Adrenal gland (tissue), 5 donors: Measurements from ENCODE around the gene ABRAXAS1.
"Not testable (repeated sequence)": the region's sequence is repeated elsewhere in the genome, so short reads cannot be mapped to it uniquely, and the experiment has no call there.

Source experiments
- POLR2A ChIP-seq, 2 donors: fragments of 450-650 bp; IDR thresholded peaks; one replicate each; pipeline ENCODE4 v1.6.1; 2017; ENCODE audit warnings: antibody characterized with exemption in 2 of 2, mild to moderate bottlenecking in 2 of 2, moderate library complexity in 1 of 2
- TF ChIP-seq, protein P1 (sequence below), 6 experiments: fragments of 450-650 bp in 4 of 6; fragments of 200-600 bp in 2 of 6; sonication (generic) in 1 of 6; IDR thresholded peaks; 1 replicate in 5 of 6; 2 replicates in 1 of 6; pipeline versions ENCODE4 v1.5.1 to v1.8.0; 2016 to 2021; ENCODE audit warnings: antibody characterized with exemption in 6 of 6, mild to moderate bottlenecking in 2 of 6, moderate library complexity in 1 of 6
- donor health status: DM: no; HTN: no; CAD: no.

DNA sequence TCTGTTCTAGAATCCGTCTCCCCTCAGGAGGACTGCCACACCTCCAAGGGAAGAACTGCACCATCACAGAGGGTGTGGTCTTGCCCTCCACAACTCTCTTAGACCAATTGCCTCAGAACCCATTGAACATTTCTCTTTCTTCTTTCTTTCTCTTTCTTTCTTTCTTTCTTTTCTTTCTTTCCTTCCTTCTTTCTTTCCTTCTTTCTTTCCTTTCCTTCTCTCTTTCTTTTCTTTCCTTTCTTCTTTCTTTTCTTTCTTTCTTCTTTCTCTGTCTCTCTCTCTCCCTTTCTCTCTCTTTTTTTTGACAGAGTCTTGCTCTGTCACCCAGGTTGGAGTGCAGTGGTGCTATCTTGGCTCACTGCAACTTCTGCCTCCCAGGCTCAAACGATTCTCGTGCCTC lies 16.8 kb upstream of the ABRAXAS1 start:
- TF ChIP-seq, protein P1, sequence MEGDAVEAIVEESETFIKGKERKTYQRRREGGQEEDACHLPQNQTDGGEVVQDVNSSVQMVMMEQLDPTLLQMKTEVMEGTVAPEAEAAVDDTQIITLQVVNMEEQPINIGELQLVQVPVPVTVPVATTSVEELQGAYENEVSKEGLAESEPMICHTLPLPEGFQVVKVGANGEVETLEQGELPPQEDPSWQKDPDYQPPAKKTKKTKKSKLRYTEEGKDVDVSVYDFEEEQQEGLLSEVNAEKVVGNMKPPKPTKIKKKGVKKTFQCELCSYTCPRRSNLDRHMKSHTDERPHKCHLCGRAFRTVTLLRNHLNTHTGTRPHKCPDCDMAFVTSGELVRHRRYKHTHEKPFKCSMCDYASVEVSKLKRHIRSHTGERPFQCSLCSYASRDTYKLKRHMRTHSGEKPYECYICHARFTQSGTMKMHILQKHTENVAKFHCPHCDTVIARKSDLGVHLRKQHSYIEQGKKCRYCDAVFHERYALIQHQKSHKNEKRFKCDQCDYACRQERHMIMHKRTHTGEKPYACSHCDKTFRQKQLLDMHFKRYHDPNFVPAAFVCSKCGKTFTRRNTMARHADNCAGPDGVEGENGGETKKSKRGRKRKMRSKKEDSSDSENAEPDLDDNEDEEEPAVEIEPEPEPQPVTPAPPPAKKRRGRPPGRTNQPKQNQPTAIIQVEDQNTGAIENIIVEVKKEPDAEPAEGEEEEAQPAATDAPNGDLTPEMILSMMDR (IDR thresholded peaks at IDR 0.05) = not testable (repeated sequence)
- TF ChIP-seq POLR2A (IDR thresholded peaks at IDR 0.05) = not testable (repeated sequence)
